Cardiac muscle cell (in vitro differentiated cells and primary cell): ENCODE measurements around the gene APOA5. TPM values are rescaled to one million over a fixed set of nuclear protein-coding genes. Genes with fewer than 3 reads are reported as not detected.

Experiments
- DNase-seq, 2 donors: peaks; one replicate each; pipeline versions ENCODE4 v3.0.0 to v3.0.0-alpha.2; 2010 to 2017; ENCODE audit warnings: low read depth in 1 of 2, low spot score in 1 of 2
- H3K27ac ChIP-seq: fragments of 200-600 bp; sonication (generic); 2 replicates; pipeline ENCODE4 v1.5.1; 2016
- H3K27me3 ChIP-seq: fragments of 200-600 bp; sonication (generic); 2 replicates; pipeline ENCODE4 v1.6.0; 2016; ENCODE audit warnings: control low read depth
- H3K36me3 ChIP-seq: fragments of 200-600 bp; sonication (generic); 2 replicates; pipeline ENCODE4 v1.5.1; 2016; ENCODE audit warnings: control low read depth
- H3K4me1 ChIP-seq: fragments of 200-600 bp; sonication (generic); 2 replicates; pipeline ENCODE4 v1.8.1; 2017; ENCODE audit warnings: low read depth, mild to moderate bottlenecking, mixed run types
- H3K4me3 ChIP-seq: fragments of 200-600 bp; sonication (generic); 2 replicates; pipeline ENCODE4 v1.5.1; 2016; ENCODE audit warnings: mild to moderate bottlenecking
- H3K9me3 ChIP-seq: fragments of 200-600 bp; sonication (generic); 2 replicates; pipeline ENCODE4 v1.5.1; 2017; ENCODE audit warnings: low read depth, mild to moderate bottlenecking, control low read depth
- polyA plus RNA-seq: library from polyadenylated mRNA; unstranded; fragments of >200 nt; fragmentation: Nextera tagmentation; extraction: Ambion mirVana; gene quantifications from 2 replicates; pipeline ENCODE4 v1.2.1, GENCODE V29; 2016
- total RNA-seq: library from RNA; depleted of rRNA; stranded (reverse); fragments of >200 nt; gene quantifications from 2 replicates; pipeline ENCODE4 v1.2.3, GENCODE V29; 2016
- TF ChIP-seq, protein P1 (sequence below): IDR thresholded peaks from 2 replicates; pipeline ENCODE4 v1.5.1; 2012; ENCODE audit warnings: low read depth, mild to moderate bottlenecking, low read length

Gene APOA5
- total and polyA plus RNA-seq, 2 experiments from 2014 or later, result not detected

DNA sequence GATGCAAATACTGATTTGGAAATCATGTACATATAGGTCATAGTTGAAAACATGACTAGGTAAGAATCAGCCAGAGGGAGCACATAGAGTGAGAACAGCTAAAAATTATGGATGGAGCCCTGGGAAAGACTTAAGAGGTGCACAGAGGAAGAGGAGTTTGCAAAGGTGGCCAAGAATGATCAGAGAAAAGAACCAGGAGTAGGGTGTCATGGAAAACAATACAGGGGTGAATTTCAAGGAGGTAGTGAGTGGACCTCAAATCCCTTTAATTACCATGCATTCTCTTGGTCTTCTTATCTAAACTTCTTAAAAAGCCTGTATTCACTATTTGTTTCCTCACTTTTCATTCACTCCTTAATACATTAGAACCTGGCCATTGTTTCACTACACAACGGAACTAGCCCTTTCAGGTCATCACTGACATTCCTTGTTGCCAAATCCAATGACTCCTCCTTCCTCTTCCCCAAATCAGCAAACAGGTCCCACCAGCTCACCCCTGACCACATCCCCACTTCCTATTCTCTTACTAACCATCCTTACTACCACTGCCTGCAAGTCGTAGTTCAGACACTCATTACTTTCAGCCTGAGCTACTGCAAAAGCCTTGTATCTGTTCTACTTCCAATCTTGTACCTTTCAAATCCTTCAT, 41.5 kb downstream of the APOA5 start:
- H3K4me3 ChIP-seq, result no peak overlapping the region
- DNase-seq, result no peak
- no peaks in the 10 kb centered on the region for H3K4me1 ChIP-seq
- TF ChIP-seq, protein P1, sequence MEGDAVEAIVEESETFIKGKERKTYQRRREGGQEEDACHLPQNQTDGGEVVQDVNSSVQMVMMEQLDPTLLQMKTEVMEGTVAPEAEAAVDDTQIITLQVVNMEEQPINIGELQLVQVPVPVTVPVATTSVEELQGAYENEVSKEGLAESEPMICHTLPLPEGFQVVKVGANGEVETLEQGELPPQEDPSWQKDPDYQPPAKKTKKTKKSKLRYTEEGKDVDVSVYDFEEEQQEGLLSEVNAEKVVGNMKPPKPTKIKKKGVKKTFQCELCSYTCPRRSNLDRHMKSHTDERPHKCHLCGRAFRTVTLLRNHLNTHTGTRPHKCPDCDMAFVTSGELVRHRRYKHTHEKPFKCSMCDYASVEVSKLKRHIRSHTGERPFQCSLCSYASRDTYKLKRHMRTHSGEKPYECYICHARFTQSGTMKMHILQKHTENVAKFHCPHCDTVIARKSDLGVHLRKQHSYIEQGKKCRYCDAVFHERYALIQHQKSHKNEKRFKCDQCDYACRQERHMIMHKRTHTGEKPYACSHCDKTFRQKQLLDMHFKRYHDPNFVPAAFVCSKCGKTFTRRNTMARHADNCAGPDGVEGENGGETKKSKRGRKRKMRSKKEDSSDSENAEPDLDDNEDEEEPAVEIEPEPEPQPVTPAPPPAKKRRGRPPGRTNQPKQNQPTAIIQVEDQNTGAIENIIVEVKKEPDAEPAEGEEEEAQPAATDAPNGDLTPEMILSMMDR, result no peak
- no peak overlapping the region for H3K27ac ChIP-seq
- peaks cover 40% of the 10 kb centered on the region for H3K36me3 ChIP-seq
- H3K9me3 ChIP-seq, result no peaks in the 10 kb centered on the region
- H3K27me3 ChIP-seq, result no peaks in the 10 kb centered on the region

DNA sequence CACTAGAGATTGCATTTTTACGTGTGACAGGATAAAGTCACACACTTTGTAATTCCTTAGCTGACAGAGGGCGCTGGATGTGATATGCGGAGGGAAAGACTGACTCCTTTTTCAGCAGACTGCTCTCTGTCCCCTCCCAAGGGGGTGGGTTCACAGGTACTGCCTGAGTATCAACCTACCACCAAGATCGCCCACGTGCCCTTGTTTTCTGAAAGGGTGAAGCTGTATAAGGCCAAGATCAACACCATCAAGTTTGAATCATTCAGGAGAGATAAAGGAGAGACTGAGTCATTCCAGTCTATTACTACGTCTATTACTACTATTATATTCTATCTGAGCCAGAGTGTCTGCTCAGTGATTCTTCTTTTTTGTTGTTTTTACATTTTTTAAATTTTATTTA, 49.6 kb downstream of the APOA5 start:
- no peaks in the 10 kb centered on the region for H3K27me3 ChIP-seq
- TF ChIP-seq, protein P1, result no peak
- peaks cover 9% of the 10 kb centered on the region for H3K36me3 ChIP-seq
- no peaks in the 10 kb centered on the region for H3K9me3 ChIP-seq
- no peak overlapping the region for H3K4me3 ChIP-seq
- H3K27ac ChIP-seq, result peak overlapping the region; percentile 86
- DNase-seq, result peak in 1 of 2 donors; percentile 42
- peaks cover 16% of the 10 kb centered on the region for H3K4me1 ChIP-seq

DNA sequence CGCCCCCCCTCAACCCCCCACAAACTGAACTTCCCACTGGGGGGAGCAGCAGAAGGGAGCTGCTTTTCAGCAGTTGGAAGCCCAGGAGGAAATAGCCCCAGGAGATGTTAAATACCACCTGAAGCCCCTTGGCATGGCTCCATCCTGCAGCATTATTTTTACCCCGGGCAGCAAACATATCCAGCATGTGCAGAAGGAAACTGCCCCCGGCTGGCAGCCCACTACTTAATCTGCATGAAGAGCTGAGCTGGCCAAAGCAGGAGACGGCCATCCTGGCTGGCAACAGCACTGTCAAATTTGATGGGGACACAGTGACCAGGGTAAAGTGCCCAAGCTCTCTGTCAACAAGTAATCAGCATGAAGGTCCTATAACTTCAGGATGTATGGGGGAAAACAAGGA, 50.9 kb downstream of the APOA5 start:
- no peak for DNase-seq
- no peak overlapping the region for H3K4me3 ChIP-seq
- no peak overlapping the region for H3K27ac ChIP-seq
- peaks cover 16% of the 10 kb centered on the region for H3K4me1 ChIP-seq
- TF ChIP-seq, protein P1, result no peak
- H3K36me3 ChIP-seq, result peaks cover under 1% of the 10 kb centered on the region
- H3K27me3 ChIP-seq, result no peaks in the 10 kb centered on the region
- H3K9me3 ChIP-seq, result no peaks in the 10 kb centered on the region

Other genes with a start within 250 kb of the APOA5 start
- gene BUD13, start 18.9 kb downstream of the APOA5 start, total RNA-seq, result 19.5 and 19.8 TPM in 2 replicates
- 13.9 and 15.3 TPM in 2 replicates for gene BUD13, start 18.9 kb downstream of the APOA5 start, polyA plus RNA-seq
- 18.4 and 21.4 TPM in 2 replicates for gene ZPR1, start 3.9 kb downstream of the APOA5 start, total RNA-seq
- 43.9 and 48.4 TPM in 2 replicates for gene ZPR1, start 3.9 kb downstream of the APOA5 start, polyA plus RNA-seq
- gene APOA4, start 31.4 kb upstream of the APOA5 start, total RNA-seq, result 0.86 and 2.1 TPM in 2 replicates
- gene APOA4, start 31.4 kb upstream of the APOA5 start, polyA plus RNA-seq, result 0.57 and 2.1 TPM in 2 replicates
- gene APOC3, start 38.0 kb upstream of the APOA5 start, total RNA-seq, result 2.3 TPM in 1 of 2 replicates, not detected in the other
- gene APOC3, start 38.0 kb upstream of the APOA5 start, polyA plus RNA-seq, result 0.96 and 2.6 TPM in 2 replicates
- gene APOA1, start 45.7 kb upstream of the APOA5 start, total RNA-seq, result 56.3 and 85.9 TPM in 2 replicates
- 59.0 and 117 TPM in 2 replicates for gene APOA1, start 45.7 kb upstream of the APOA5 start, polyA plus RNA-seq